HG02970 (cell line): ENCODE data around the gene APCDD1.
A peak's percentile ranks its signal among the peaks of the same experiment; 100 is the strongest.
"Not testable (repeated sequence)": the region's sequence is repeated elsewhere in the genome, so short reads cannot be mapped to it uniquely, and the experiment has no call there.

ENCODE experiments used
- ATAC-seq: cut with Tn5 transposase; IDR thresholded peaks from one replicate; pipeline ENCODE4 v1.9.1; 2021; ENCODE audit warnings: mild to moderate bottlenecking, moderate library complexity, moderate number of reproducible peaks; ENCODE audit not compliant: unreplicated experiment, low FRiP score

The APCDD1 gene

DNA sequence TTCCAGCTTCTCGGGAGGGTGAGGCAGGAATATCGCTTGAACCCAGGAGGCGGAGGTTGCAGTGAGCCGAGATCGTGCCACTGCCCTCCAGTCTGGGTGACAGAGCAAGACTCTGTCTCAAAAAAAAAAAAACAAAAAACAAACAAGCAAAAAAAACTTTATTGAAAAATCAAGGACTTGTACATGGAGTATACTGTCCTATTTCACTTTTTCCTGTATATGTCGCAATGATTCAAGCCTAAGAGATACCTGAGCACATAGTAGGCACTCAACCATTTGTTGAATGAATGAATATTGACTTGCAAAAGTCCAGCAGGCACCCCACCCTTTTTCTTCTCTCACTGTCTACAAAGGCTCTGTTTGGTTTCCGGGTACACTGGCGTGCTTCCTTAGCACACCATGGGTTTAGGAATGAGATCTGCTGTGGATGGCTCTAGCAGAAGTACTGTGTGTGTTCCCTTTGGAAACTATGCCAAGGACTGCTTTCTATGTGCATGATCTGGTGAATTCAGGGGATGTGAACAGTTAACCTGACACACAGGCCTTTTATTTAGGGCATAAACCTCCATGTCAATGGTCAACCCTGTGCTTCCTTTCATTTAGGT, 6.1 kb downstream of the APCDD1 start:
- ATAC-seq, result no peak

DNA sequence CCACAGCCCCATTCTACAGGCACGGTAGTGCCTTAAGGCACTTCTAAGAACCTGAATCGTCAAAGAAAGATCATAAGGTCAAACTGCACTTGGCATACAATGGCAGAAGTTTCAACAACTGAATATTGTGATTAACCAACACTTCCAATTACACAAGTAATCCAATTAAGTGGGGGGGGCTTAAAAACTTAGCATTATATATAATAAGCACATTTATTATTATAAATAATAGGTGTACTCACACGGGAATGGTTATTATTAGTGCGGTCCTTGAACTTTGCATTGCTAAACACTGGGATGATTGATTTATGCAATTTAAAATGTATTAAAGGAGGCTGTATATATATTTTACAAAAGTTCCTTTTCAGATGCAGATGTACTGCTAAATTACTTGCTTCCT, 7.6 kb downstream of the APCDD1 start:
- ATAC-seq, result no peak

DNA sequence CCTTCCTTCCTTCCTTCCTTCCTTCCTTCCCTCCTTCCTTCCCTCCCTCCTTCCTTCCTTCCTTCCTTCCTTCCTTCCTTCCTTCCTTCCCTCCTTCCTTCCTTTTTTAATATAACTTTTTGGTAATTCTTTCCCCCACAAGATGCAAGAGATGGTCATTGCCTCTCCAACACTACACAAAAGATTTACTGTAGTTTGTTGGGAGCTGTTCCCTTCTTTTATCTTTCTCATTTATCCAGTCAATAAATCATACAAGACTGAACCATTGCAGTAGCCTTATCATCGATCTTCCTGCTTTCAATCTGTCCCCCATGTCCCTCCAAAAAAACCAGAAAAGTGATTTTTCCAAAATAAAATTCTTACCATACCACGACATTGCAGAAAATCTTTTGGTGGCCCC, 8.2 kb downstream of the APCDD1 start:
- no peak for ATAC-seq

DNA sequence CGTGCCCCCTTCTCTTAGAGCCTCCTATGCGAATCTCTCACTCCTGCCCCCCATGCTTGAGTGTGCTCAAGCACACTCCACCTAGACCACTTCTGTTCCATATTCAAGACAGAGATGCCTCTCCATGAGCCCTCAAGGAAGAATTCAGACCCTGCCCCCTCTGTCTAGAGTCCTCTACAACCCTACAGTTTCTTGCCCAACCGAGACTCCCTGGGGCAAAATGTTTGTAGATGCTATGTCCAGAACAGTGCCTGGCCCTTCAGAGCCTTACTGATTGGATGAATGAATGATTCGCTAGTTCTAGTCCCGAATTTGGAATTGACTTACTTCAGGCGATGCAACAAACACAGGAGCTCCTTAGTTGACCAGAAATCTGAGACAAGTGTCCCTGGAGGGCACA, 8.7 kb downstream of the APCDD1 start:
- no peak for ATAC-seq

DNA sequence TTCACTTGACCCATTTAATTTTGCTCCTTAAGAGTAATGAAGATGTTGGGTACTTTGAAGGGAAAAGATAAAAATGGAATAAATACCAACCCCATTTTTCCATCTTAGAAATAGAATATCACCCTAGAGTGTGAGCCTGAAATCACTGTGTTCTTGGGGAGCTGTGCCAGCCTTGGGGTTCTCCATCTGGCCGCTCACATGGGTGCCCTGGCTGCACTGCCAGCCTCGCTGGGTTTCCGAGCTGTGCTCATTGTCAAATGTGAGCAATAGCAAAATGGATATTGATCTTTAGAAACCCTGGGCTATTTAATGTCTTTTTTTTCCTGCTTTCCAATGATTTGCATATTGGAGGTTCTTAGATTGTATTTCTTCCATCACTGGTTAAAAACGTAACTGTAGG, 9.3 kb downstream of the APCDD1 start:
- no peak for ATAC-seq

DNA sequence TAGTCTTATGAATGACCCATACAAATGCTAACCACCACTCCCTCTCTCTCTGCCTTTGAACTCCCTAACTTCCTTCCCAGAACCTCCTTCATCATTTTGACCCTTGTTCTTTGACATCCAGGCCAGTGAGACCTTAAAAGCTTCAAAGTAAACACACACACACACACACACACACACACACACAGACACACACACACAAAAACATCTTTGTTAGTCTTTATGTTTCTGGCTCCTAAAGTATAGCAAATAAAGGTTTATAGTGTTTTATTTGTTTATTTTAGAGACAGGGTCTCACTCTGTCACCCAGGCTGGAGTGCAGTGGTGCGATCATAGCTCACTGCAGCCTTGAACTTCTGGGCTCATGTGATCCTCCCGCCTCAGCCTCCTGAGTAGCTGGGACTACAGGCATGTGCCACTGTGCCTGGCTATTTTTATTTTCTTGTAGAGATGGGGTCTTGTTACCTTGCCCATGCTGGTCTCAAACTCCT, 9.8 kb downstream of the APCDD1 start:
- not testable (repeated sequence) for ATAC-seq

DNA sequence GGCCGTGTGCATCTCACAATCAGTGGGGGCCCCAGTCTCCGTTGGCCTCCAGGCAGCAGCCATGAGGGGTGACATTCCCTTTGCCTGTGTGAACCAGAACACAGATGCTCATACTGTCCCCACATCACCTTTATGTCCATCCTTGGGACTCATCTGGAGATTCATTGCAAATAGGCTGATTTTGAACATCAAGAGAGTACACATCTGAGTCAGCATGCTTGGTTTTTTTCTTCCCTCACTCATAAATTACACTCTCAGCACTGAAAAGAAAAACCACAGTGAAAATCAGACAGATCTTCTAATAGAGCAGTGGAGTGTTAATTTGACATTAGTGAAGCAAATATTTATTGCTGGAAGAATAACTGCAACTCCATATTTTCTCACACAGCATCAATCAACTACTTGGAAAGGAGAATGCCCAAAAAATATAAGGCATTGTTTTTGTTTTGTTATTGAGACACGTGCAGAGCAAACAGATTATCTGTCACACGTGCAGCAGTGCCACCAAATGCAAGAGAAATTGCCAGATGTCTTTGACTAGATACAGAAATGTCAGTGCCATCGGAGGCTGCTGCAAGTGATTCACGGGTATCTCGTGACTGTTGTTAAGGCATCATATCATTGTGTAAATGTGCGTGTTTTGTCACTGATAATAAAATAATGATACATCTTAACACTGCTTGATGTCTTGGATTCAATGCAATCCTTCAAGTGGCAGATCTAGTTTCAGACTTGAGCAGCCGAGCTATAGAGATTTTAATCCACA, 10.9 kb downstream of the APCDD1 start:
- no peak for ATAC-seq

DNA sequence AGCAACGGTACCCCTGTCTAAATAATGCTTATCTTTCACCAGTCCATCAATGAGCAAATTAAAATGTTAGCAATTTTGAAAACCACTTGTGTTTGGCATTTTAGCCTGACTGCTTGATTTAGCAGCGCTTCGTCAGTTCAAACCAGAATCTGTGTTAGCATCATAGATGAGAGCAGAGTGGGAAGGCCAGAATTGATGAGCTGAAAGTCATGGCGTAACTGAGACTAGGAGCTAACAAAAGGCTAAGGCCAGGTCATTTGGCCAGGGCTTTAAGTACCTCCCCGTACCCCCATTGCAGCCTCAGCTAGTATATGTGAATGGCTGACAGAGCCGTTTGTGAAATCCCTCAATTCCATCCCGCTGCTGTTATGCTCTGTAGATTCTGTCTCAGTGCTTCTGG, 16.0 kb downstream of the APCDD1 start:
- no peak for ATAC-seq

DNA sequence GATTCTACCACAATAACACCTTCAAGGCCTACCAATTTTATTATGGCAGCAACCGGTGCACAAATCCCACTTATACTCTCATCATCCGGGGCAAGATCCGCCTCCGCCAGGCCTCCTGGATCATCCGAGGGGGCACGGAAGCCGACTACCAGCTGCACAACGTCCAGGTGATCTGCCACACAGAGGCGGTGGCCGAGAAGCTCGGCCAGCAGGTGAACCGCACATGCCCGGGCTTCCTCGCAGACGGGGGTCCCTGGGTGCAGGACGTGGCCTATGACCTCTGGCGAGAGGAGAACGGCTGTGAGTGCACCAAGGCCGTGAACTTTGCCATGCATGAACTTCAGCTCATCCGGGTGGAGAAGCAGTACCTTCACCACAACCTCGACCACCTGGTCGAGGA, 17.1 kb downstream of the APCDD1 start:
- ATAC-seq, result no peak

DNA sequence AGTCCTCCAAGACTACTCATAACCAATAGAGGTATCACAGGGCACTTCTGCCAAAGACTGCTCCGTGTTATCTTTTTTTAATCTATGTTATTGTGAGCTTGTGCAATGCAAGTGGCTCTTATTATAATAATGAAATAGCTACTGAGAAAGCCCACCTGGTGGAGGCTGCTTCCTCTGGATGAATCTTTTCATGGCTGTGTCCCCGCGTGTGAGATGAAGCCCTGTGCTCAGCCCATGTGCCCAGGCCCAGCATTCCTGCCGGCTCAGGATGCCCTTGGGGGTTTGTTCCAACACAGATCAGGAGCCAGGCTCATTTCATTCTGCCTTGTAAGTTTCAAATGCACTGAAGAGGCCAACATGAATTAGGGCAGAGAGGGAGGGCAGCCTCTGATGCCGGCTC, 18.7 kb downstream of the APCDD1 start:
- no peak for ATAC-seq

DNA sequence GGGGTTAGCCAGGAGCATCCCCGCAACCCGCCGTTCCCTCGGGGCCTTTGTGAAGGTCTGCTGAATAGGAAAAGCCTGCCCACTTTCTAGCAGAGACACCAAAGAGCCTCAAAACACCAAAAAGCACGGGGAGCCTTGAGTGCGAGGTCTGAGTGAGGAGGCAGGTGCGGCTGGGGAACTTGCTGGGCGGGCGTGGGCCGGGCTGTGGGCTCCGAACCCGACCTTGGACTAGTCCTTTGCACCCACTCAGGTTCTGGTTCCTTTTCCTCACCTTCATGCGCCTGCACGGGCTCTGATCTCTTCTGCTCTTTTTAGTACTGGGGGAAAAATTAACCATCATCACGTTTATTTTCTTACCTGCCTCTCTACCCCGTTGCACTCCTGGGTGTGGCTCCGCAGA, 19.9 kb downstream of the APCDD1 start:
- ATAC-seq, result no peak

DNA sequence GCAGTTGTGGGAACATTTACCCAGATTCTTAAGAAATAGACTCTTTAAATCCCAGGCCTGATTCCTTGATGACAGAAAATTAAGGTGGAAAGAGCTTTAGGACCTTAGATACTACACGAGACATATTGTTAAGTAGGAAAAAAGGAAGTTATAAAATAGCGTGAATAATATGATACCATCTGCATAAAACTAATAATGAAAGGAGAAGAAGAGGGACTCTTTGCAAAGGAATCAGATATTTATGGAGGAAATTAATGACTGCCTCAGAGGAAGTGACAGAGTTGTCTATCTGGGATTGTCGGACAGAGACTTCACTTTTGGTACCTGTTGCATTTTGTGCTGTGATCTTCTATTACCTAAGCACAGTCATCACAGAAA, 20.8 kb downstream of the APCDD1 start:
- ATAC-seq, result no peak

DNA sequence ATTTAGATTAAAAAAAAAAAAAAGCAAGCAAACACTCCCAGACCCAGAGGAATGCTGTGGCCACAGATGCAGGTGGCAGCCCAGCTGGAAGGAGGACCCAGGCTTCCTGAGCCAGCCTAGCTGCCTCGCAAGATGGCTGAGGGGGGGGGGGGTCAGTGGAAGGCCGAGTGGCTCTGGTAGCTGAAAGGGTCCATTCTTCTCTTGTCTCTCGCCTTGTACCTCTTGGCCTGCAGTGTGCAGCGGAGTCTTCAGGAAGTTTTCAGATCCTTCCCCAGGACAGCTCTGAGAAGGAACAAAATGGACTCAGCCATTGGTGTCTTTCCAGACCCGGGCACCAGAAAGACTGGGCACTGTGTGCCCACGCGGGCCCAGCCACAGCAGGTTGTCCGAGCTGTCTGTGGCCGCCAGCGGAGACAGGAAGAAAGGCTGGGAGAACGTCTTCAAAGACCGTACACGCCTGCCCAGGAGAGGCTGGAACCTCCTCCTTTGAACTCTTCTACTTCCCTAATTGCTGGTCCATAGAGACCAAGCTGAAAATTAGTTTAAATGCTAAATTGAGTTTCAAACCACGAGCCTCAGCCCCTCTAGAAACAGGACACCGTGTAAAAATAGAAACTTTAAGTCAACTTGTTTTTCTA, 21.3 kb downstream of the APCDD1 start:
- ATAC-seq, result no peak

DNA sequence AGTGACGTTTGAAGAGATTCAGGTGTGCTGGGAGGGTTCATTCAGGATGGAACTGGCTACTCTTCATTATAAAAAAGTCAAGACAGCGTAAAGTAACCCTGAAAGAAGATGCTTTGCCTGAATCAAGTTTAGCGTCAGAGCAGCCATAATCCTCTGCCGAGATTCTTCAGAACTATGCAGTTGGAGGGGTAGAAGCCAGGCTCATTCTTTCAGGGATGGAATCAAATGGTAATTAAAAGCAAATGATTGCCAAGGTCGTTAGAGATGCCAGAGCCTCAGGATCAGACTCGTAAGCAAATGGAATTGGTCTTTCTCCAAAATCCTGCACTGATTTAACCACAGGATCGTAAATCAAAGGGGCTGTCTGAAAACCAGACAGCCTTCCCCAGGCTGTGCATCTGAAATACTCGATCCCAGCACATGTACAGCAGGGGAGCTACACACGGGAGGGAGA, 21.9 kb downstream of the APCDD1 start:
- no peak for ATAC-seq

DNA sequence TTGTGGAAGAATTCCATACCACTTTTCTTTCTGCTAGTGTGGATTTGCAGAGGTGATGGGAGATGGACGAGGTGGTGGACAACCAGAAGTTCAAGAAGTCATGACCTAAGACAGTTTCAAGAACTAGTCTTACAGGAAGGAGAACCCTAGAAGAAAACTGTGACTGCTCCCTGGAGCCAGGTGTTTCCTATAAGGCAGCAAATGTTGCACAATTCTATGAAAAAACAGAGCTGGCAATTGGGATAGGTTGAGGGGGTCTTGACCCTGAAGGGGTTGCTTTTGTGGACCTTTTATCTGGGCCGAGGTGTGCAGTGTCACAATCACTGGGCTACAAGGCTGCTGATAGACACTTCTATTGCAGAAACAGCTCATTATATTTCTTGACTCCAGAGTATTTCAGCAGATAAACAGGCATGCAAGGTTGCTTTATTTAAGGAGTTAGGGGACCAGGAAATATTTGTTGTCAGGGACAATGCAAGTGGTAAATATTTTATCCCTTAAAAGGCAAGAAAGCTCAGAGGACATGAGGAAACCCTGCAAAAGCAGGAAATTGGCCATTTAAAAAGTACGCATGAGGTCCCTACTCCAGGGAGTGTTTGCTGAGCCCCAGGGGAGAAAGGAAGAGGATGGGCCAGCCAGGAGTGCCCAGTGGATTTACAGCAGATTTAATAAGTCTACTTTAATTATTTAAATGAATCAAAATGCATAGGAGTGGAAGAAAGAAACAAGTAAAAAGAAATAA, 22.9 kb downstream of the APCDD1 start:
- no peak for ATAC-seq

DNA sequence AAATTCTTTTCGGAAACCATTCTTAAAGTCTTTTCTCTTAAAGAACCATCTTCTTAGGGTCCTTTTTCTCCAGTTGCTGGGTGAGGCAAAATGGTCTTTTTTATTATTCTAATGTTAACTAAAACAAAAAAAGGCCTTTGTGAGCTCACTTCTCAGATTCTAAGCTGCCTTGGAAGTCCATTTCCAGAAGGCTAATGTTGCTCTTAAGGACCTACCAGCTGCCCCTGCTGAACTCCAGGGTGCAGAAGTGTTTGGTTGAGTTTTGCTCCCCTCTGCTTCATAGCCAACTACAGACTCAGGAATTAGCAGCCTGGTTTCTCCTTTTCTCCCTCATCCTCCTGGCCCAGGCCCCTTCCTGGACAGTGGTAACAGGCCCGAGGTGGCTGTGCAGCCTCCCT, 23.4 kb downstream of the APCDD1 start:
- ATAC-seq, result no peak

DNA sequence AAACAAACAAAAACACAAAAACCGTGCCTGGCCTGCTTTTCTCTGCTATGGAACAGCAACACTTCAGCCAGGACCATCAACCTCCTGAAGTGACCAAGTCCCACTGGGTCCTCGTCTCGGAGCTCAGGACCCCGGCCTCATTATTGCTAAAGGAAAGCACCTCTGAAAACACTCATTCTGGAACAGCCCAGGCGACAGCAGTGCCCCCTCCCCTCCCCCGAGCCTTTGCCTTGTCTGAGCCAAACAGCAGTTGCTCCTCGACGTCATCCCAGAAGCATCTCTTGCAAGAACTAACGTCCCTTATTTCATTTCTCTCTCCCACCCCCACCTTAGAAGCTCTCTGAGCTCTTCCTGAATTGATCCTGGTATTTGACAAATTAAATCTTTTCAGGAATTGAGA, 27.4 kb downstream of the APCDD1 start:
- no peak for ATAC-seq

DNA sequence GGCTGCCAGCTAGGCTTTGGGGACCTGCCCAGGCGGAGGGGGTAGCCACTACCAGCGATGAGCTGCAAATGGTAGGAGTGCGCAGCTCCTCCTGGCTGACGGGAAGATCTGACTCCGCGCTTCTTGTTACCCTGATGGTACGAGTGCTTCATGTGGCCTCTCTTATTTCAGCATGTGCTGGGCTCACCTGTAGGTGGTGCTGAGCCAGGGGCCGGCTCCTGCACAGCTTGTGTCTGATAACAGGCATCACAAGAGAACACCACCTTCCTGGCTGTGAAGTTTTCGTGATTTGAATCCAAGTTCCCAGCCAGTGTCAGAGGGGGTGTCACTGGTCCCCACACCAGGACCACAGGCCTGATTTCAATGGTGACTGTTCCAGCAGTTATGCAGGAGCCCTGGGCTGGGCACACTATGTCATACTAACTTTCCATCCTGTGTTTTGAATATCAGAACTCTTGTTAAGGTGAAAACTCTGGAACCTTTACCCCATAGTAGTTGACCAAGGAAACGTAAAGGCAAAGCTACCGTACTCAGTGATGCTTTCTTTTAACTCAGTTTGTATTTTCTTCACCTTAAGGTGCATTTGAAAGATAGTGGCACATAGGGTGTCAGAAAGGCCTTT, 28.0 kb downstream of the APCDD1 start:
- ATAC-seq, result no peak

DNA sequence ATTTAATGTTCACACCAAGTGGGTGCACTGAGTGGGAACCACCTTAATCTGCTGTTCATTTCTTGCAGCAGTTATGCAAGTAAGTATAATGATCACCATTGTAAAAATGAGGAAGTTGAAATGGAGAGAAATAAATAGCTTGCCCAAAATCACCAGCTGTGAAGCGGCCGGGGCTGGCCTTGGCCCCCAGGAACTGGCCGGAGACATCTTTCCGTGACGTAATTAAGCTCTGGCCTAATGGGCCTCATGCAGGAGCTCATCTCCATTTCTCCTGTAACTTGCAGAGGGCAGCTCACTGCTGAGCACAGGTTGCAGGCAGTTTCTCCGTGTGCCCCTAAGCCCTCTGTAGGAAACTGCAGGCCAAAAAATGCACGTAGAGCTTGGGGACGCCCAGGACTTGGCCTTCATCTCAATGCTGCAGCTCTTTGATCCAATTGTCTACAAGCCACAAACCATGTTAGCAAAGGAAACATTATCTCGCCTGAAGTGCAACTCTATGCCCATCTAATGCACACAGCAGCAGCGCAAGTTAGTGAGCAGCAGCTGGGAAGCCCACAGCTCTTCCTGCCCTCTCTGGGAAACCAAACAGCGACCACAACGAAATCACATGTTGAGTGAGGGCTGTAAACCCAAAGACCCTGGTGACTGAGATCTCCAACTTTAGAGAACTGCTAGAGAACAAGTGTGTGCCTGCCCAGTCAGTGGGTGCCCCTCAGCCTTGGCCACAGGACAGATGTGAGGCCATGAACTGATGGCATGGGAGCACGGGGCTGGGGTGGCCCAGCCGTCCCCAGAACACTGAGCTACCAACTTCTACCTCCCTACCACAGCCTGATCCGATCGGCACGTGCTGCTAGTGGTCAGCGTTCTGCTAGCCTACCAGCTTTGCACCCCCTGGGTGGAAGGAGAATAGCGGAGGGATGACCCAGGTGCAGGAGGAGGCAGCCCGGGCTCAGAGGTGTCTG, 28.8 kb downstream of the APCDD1 start:
- ATAC-seq, result peak; percentile 55
